Breast epithelium (tissue), 4 donors: ENCODE results near the gene RAB3GAP1. TPM values are rescaled to one million over a fixed set of nuclear protein-coding genes. Genes with fewer than 3 reads are reported as not detected.

Source experiments
- DNase-seq, 2 donors: peaks; one replicate each; pipeline ENCODE4 v3.0.0-alpha.2; 2019; ENCODE audit warnings: low spot score in 2 of 2
- H3K27ac ChIP-seq, 2 donors: fragments of 200-600 bp; sonication (generic) in 1 of 2; one replicate each; pipeline ENCODE4 v1.5.1; 2016 to 2019; ENCODE audit warnings: mild to moderate bottlenecking in 1 of 2
- H3K27me3 ChIP-seq, 2 donors: fragments of 200-600 bp; sonication (generic) in 1 of 2; one replicate each; pipeline versions ENCODE4 v1.5.1 to v1.6.0; 2017 to 2019; ENCODE audit warnings: control low read depth in 1 of 2, mild to moderate bottlenecking in 1 of 2
- H3K36me3 ChIP-seq: fragments of 200-600 bp; one replicate; pipeline ENCODE4 v1.5.1; 2019
- H3K4me1 ChIP-seq, 2 donors: fragments of 200-600 bp; sonication (generic); one replicate each; pipeline ENCODE4 v1.5.1; 2016 to 2019; ENCODE audit warnings: control low read depth in 1 of 2
- H3K4me3 ChIP-seq, 3 donors: fragments of 200-600 bp; sonication (generic); 1 replicate in 2 of 3; 2 replicates in 1 of 3; pipeline ENCODE4 v1.5.1; 2016 to 2019; ENCODE audit warnings: mild to moderate bottlenecking in 3 of 3, moderate library complexity in 2 of 3
- H3K9me3 ChIP-seq, 2 donors: fragments of 200-600 bp; sonication (generic) in 1 of 2; one replicate each; pipeline ENCODE4 v1.5.1; 2016 to 2019; ENCODE audit warnings: control low read depth in 1 of 2
- CTCF ChIP-seq, 3 donors: fragments of 450-650 bp; IDR thresholded peaks; one replicate each; pipeline ENCODE4 v1.5.1; 2016 to 2017; ENCODE audit warnings: antibody characterized with exemption in 3 of 3, mild to moderate bottlenecking in 3 of 3, moderate library complexity in 3 of 3
- POLR2A ChIP-seq: fragments of 450-650 bp; IDR thresholded peaks from one replicate; pipeline ENCODE4 v1.6.1; 2016; ENCODE audit warnings: antibody characterized with exemption, mild to moderate bottlenecking, moderate library complexity
- POLR2AphosphoS5 ChIP-seq, 3 donors: sonication (generic); formaldehyde crosslinking; IDR thresholded peaks; one replicate each; pipeline ENCODE4 v1.6.1; 2017; ENCODE audit warnings: antibody characterized with exemption in 3 of 3
- intact Hi-C: fragments of 100-400 bp; cut with DNase I; formaldehyde crosslinking; loops from one replicate; pipeline ENCODE4 v1.15.1; 2023; ENCODE audit warnings: low total_unique reads
- total RNA-seq, 3 donors: library from RNA; depleted of rRNA; stranded (reverse); fragments of >200 nt; gene quantifications; one replicate each; pipeline ENCODE4 v1.1.0, GENCODE V29; 2016

The RAB3GAP1 gene
- 10 to 100 TPM; 53.9 to 70.5 (median 54.1) TPM for total RNA-seq

- H3K4me1 ChIP-seq, result no peaks in the 10 kb centered on the region
- H3K36me3 ChIP-seq, result no peaks in the 10 kb centered on the region
- no peak for TF ChIP-seq CTCF (IDR thresholded peaks at IDR 0.05)
- peak; percentile 78 for TF ChIP-seq POLR2A
- peak; percentile 53 to 87 (median 83) for TF ChIP-seq POLR2AphosphoS5 (IDR thresholded peaks at IDR 0.05)
- DNase-seq, result peak; percentile 68 to 73
- intact Hi-C loops, result no loop called here
- H3K27me3 ChIP-seq, result no peaks in the 10 kb centered on the region
- H3K27ac ChIP-seq, result peak within 1 kb of the TSS; percentile 92 to 98
- H3K9me3 ChIP-seq, result no peaks in the 10 kb centered on the region
- H3K4me3 ChIP-seq, result peak within 1 kb of the TSS; percentile 73 to 80 (median 75)
Measured at GRCh38 chr2:135052042-135052876, at the start of gene RAB3GAP1. Gene RAB3GAP1, plus strand, starts transcription at chr2:135052292. Its CDS starts 16 bp downstream, at chr2:135052308.

- Histone ChIP-seq H3K36me3 (no peaks in the 10 kb centered on the region), H3K27ac (no peak overlapping the region), H3K27me3 (peaks cover 0 to 10% of the 10 kb centered on the region in 2 donors), H3K4me1 (no peaks in the 10 kb centered on the region), H3K9me3 (no peaks in the 10 kb centered on the region), H3K4me3 (no peak overlapping the region)
- DNase-seq, result no peak
- intact Hi-C loops, result no loop called here
- no peak for TF ChIP-seq POLR2A
- no peak for TF ChIP-seq POLR2AphosphoS5 (IDR thresholded peaks at IDR 0.05)
- TF ChIP-seq CTCF (IDR thresholded peaks at IDR 0.05), result no peak
Measured at GRCh38 chr2:135002836-135003235, 49.3 kb upstream of the RAB3GAP1 start.

- peak; percentile 59 to 84 (median 79) for TF ChIP-seq CTCF (IDR thresholded peaks at IDR 0.05)
- no peak for TF ChIP-seq POLR2AphosphoS5 (IDR thresholded peaks at IDR 0.05)
- no peak for TF ChIP-seq POLR2A
- DNase-seq, result peak; percentile 33 to 73
- no peaks in the 10 kb centered on the region for H3K36me3 ChIP-seq
- peaks cover 0 to 10% of the 10 kb centered on the region in 2 donors for H3K27me3 ChIP-seq
- intact Hi-C loops, result no loop called here
- no peak overlapping the region for H3K27ac ChIP-seq
- no peaks in the 10 kb centered on the region for H3K4me1 ChIP-seq
- peak overlapping the region in 1 of 3 donors; percentile 35 for H3K4me3 ChIP-seq
- H3K9me3 ChIP-seq, result no peaks in the 10 kb centered on the region
Measured at GRCh38 chr2:135004005-135004746, 47.9 kb upstream of the RAB3GAP1 start.

- Histone ChIP-seq H3K4me1 (no peaks in the 10 kb centered on the region), H3K4me3 (no peak overlapping the region), H3K27me3 (peaks cover 0 to 10% of the 10 kb centered on the region in 2 donors), H3K9me3 (no peaks in the 10 kb centered on the region), H3K27ac (no peak overlapping the region), H3K36me3 (no peaks in the 10 kb centered on the region)
- intact Hi-C loops, result no loop called here
- no peak for TF ChIP-seq POLR2A
- DNase-seq, result no peak
Measured at GRCh38 chr2:135005753-135006152, 46.3 kb upstream of the RAB3GAP1 start.

GRCh38 chr2:135009339-135009738 lies 42.8 kb upstream of the RAB3GAP1 start:
- Histone ChIP-seq H3K4me1 (no peaks in the 10 kb centered on the region), H3K27ac (no peak overlapping the region), H3K27me3 (peaks cover 0 to 10% of the 10 kb centered on the region in 2 donors), H3K9me3 (no peaks in the 10 kb centered on the region), H3K4me3 (no peak overlapping the region), H3K36me3 (no peaks in the 10 kb centered on the region)
- DNase-seq, result no peak
- TF ChIP-seq POLR2AphosphoS5 (IDR thresholded peaks at IDR 0.05), result no peak
- no peak for TF ChIP-seq CTCF (IDR thresholded peaks at IDR 0.05)
- TF ChIP-seq POLR2A, result no peak
- intact Hi-C loops, result no loop called here
